ENCODE results near the gene RNF222. TPM values are rescaled to one million over a fixed set of nuclear protein-coding genes. Genes with fewer than 3 reads are reported as not detected.

Gene RNF222
- total and polyA plus RNA-seq, 8 donors = 1.5 TPM; not detected in 7

GRCh38 chr17:8372422-8372821 is 25.2 kb downstream of the RNF222 start:
- Histone ChIP-seq H3K9me3 (no peaks in the 10 kb centered on the region), H3K4me3 (no peak overlapping the region), H3K27me3 (no peaks in the 10 kb centered on the region), H3K36me3 (peaks cover 15 to 43% (median 36%) of the 10 kb centered on the region in 4 donors), H3K27ac (no peak overlapping the region), H3K4me1 (peaks cover 17 to 30% (median 23%) of the 10 kb centered on the region in 4 donors)
- no peak for DNase-seq
- intact Hi-C loops (cut with DNase I; ENCODE audit: low total_unique reads) = no loop called here
- WGBS, 5 donors = 84 to 87% (median 86%) methylated on average over 7 of the region's 7 CpGs
- TF ChIP-seq POLR2AphosphoS5 (IDR thresholded peaks at IDR 0.05) (no peak), CTCF (IDR thresholded peaks at IDR 0.05) (no peak), EP300 (IDR thresholded peaks at IDR 0.05) (no peak), POLR2A (IDR thresholded peaks at IDR 0.05) (no peak)

GRCh38 chr17:8371786-8372185 is 25.8 kb downstream of the RNF222 start:
- Histone ChIP-seq H3K4me1 (peaks cover 12 to 24% (median 17%) of the 10 kb centered on the region in 4 donors), H3K36me3 (peaks cover 9 to 37% (median 31%) of the 10 kb centered on the region in 4 donors), H3K27me3 (no peaks in the 10 kb centered on the region), H3K27ac (no peak overlapping the region), H3K4me3 (no peak overlapping the region), H3K9me3 (no peaks in the 10 kb centered on the region)
- intact Hi-C loops (cut with DNase I; ENCODE audit: low total_unique reads) = no loop called here
- TF ChIP-seq POLR2A (IDR thresholded peaks at IDR 0.05) (no peak), POLR2AphosphoS5 (IDR thresholded peaks at IDR 0.05) (no peak), CTCF (IDR thresholded peaks at IDR 0.05) (no peak), EP300 (IDR thresholded peaks at IDR 0.05) (no peak)
- DNase-seq = no peak
- WGBS, 5 donors = 74 to 85% (median 80%) methylated on average over 4 of the region's 4 CpGs

- Histone ChIP-seq H3K36me3 (peaks cover 9 to 42% (median 30%) of the 10 kb centered on the region in 4 donors), H3K4me1 (peaks cover 0 to 13% (median 2%) of the 10 kb centered on the region in 4 donors), H3K4me3 (no peak overlapping the region), H3K27me3 (no peaks in the 10 kb centered on the region), H3K9me3 (no peaks in the 10 kb centered on the region), H3K27ac (no peak overlapping the region)
- intact Hi-C loops (cut with DNase I; ENCODE audit: low total_unique reads) = no loop called here
- 84 to 95% (median 90%) methylated on average over 8 of the region's 8 CpGs for WGBS, 5 donors
- no peak for TF ChIP-seq POLR2AphosphoS5 (IDR thresholded peaks at IDR 0.05)
- TF ChIP-seq EP300 (IDR thresholded peaks at IDR 0.05) = no peak
- TF ChIP-seq CTCF (IDR thresholded peaks at IDR 0.05) = no peak
- TF ChIP-seq POLR2A (IDR thresholded peaks at IDR 0.05) = no peak
- DNase-seq = no peak
Observed at GRCh38 chr17:8369944-8370343, 27.7 kb downstream of the RNF222 start.

- peaks cover 9 to 42% (median 34%) of the 10 kb centered on the region in 4 donors for H3K36me3 ChIP-seq
Observed at GRCh38 chr17:8368193-8368592, 29.4 kb downstream of the RNF222 start.

More at GRCh38 chr17:8368193-8368592, 29.4 kb downstream of the RNF222 start:
- no peaks in the 10 kb centered on the region for H3K9me3 ChIP-seq
- intact Hi-C loops (cut with DNase I; ENCODE audit: low total_unique reads) = no loop called here
- H3K4me1 ChIP-seq = peaks cover 0 to 6% (median 0%) of the 10 kb centered on the region in 4 donors
- H3K27ac ChIP-seq = no peak overlapping the region
- H3K27me3 ChIP-seq = no peaks in the 10 kb centered on the region
- 81 to 97% (median 94%) methylated on average over 3 of the region's 3 CpGs for WGBS, 5 donors
- TF ChIP-seq POLR2AphosphoS5 (IDR thresholded peaks at IDR 0.05) (no peak), CTCF (IDR thresholded peaks at IDR 0.05) (no peak), POLR2A (IDR thresholded peaks at IDR 0.05) (no peak), EP300 (IDR thresholded peaks at IDR 0.05) (no peak)
- no peak overlapping the region for H3K4me3 ChIP-seq
- DNase-seq = no peak

Data from stomach (tissue), 9 donors.